HCT116 (cell line): ENCODE measurements around the gene ISX. TPM values are rescaled to one million over a fixed set of nuclear protein-coding genes. Genes with fewer than 3 reads are reported as not detected.

ENCODE experiments used
- ATAC-seq: fragments of 200-7000 bp; cut with Tn5 transposase; 2 replicates; pipeline ENCODE4 v1.9.1; 2020; ENCODE audit warnings: mild to moderate bottlenecking, moderate library complexity
- BruUV-seq: library from RNA; stranded (reverse); fragments of 400-500 nt; replicated peaks from 2 replicates; lab custom pipeline; 2021; lab: Mats Ljungman, UMichigan
- CTCF ChIA-PET: fragments of 300-600 bp; sonication (Branson Sonifier 250); formaldehyde crosslinking; loops from one replicate; lab custom pipeline; 2021; ENCODE audit warnings: antibody characterized with exemption; lab: Charles Lee
- POLR2A ChIA-PET: fragments of 300-600, 350-600 bp; sonication (Branson Sonifier 250); formaldehyde crosslinking; loops from one replicate; lab custom pipeline; 2021; ENCODE audit warnings: antibody characterized with exemption; lab: Charles Lee
- RAD21 ChIA-PET, 2 experiments: fragments of 300-600 bp; sonication (Branson Sonifier 250); formaldehyde crosslinking; loops; one replicate each; lab custom pipeline; 2023; ENCODE audit warnings: low total read pairs in 2 of 2; ENCODE audit not compliant: uncharacterized antibody in 2 of 2, unreplicated experiment in 2 of 2, low non-redundant PET in 1 of 2; lab: Charles Lee
- DNase-seq: peaks from one replicate; pipeline ENCODE4 v3.0.0-alpha.2; 2010; ENCODE audit warnings: low read depth, low spot score
- H2AFZ ChIP-seq: fragments of 200-600 bp; shearing (Covaris generic), sonication (generic); 2 replicates; pipeline ENCODE4 v1.6.1; 2017; ENCODE audit warnings: low read depth, mixed run types, mixed read lengths, antibody characterized with exemption, low read length; ENCODE audit not compliant: poor library complexity, severe bottlenecking
- H3K27ac ChIP-seq: 2 replicates; pipeline ENCODE4 v1.5.1; 2012; ENCODE audit warnings: low read depth, low read length
- H3K27me3 ChIP-seq: fragments of 200-600 bp; sonication (generic); 2 replicates; pipeline ENCODE4 v1.6.1; 2016; ENCODE audit warnings: mixed run types, low read length, mixed read lengths; ENCODE audit not compliant: insufficient read depth
- H3K36me3 ChIP-seq, 2 experiments: fragments of 200-500 bp in 1 of 2; fragments of 200-600 bp in 1 of 2; sonication (Bioruptor generic) in 1 of 2; sonication (generic) in 1 of 2; 2 replicates each; pipeline versions ENCODE4 v1.5.1 to v1.6.1; 2014 to 2016; ENCODE audit warnings: low read length in 2 of 2, inconsistent platforms in 1 of 2, mixed read lengths in 1 of 2, mixed run types in 1 of 2; ENCODE audit not compliant: insufficient read depth in 2 of 2, control insufficient read depth in 1 of 2
- H3K4me1 ChIP-seq, 2 experiments: fragments of 200-600 bp in 1 of 2; sonication (generic) in 1 of 2; 2 replicates each; pipeline versions ENCODE4 v1.5.1 to v1.6.1; 2012 to 2017; ENCODE audit warnings: low read length in 2 of 2, inconsistent platforms in 1 of 2, mild to moderate bottlenecking in 1 of 2, mixed read lengths in 1 of 2, mixed run types in 1 of 2, moderate library complexity in 1 of 2; ENCODE audit not compliant: insufficient read depth in 2 of 2, control insufficient read depth in 1 of 2
- H3K4me2 ChIP-seq: fragments of 200-600 bp; sonication (generic); 2 replicates; pipeline ENCODE4 v1.6.1; 2017; ENCODE audit warnings: mixed run types, low read length, mixed read lengths
- H3K4me3 ChIP-seq, 2 experiments: fragments of 200-600 bp in 1 of 2; sonication (generic) in 1 of 2; replicated peaks in 1 of 2; 2 replicates each; pipeline ENCODE4 v1.5.1; 2011 to 2016; ENCODE audit warnings: low read length in 2 of 2, control low read depth in 1 of 2, low read depth in 1 of 2, mild to moderate bottlenecking in 1 of 2, mixed read lengths in 1 of 2, mixed run types in 1 of 2
- H3K79me2 ChIP-seq: fragments of 200-600 bp; sonication (generic); 2 replicates; pipeline ENCODE4 v1.6.1; 2017; ENCODE audit warnings: mild to moderate bottlenecking, mixed run types, low read length, moderate library complexity, mixed read lengths; ENCODE audit not compliant: insufficient read depth
- H3K9ac ChIP-seq: fragments of 200-600 bp; sonication (generic); 2 replicates; pipeline ENCODE4 v1.6.1; 2016; ENCODE audit warnings: low read length, mixed read lengths
- H3K9me2 ChIP-seq: fragments of 200-600 bp; sonication (generic), shearing (Covaris generic); 2 replicates; pipeline ENCODE4 v1.6.1; 2017; ENCODE audit warnings: mixed run types, mild to moderate bottlenecking, moderate library complexity; ENCODE audit not compliant: insufficient read depth
- H3K9me3 ChIP-seq, 2 experiments: fragments of 200-500 bp in 1 of 2; fragments of 200-600 bp in 1 of 2; sonication (Bioruptor generic) in 1 of 2; sonication (generic) in 1 of 2; 2 replicates each; pipeline ENCODE4 v1.6.1; 2014 to 2017; ENCODE audit warnings: low read length in 2 of 2, mixed read lengths in 2 of 2, inconsistent platforms in 1 of 2, low read depth in 1 of 2, mild to moderate bottlenecking in 1 of 2, mixed run types in 1 of 2, moderate library complexity in 1 of 2; ENCODE audit not compliant: control insufficient read depth in 1 of 2, insufficient read depth in 1 of 2
- H4K20me1 ChIP-seq: fragments of 200-600 bp; sonication (generic), shearing (Covaris generic); 2 replicates; pipeline ENCODE4 v1.6.1; 2017; ENCODE audit warnings: mixed run types, mild to moderate bottlenecking, moderate library complexity; ENCODE audit not compliant: insufficient read depth
- CEBPB ChIP-seq: IDR thresholded peaks from 2 replicates; pipeline ENCODE4 v1.6.1; 2012; ENCODE audit warnings: low read depth
- ELF1 ChIP-seq: IDR thresholded peaks from 2 replicates; pipeline ENCODE4 v1.6.1; 2012; ENCODE audit warnings: low read depth, borderline replicate concordance
- EZH2phosphoT487 ChIP-seq: fragments of 200-600 bp; IDR thresholded peaks from 2 replicates; pipeline ENCODE4 v1.6.1; 2018; ENCODE audit warnings: antibody characterized with exemption, borderline replicate concordance
- POLR2AphosphoS5 ChIP-seq: IDR thresholded peaks from 2 replicates; pipeline ENCODE4 v1.6.1; 2011; ENCODE audit warnings: mild to moderate bottlenecking, low read depth, low read length, moderate library complexity
- YY1 ChIP-seq: IDR thresholded peaks from 2 replicates; pipeline ENCODE4 v1.6.1; 2011; ENCODE audit warnings: low read length, low read depth, moderate library complexity, mild to moderate bottlenecking; ENCODE audit not compliant: insufficient replicate concordance; ENCODE audit errors: extremely low read depth
- intact Hi-C: fragments of 100-400 bp; cut with micrococcal nuclease; formaldehyde crosslinking; loops from 2 replicates; pipeline ENCODE4 v1.10.0; 2022
- total RNA-seq: library from RNA; stranded (reverse); gene quantifications from one replicate; pipeline ENCODE4 v1.2.1, GENCODE V29; 2021; ENCODE audit not compliant: unreplicated experiment
- TF ChIP-seq, protein P1 (sequence below): IDR thresholded peaks from 2 replicates; pipeline ENCODE4 v1.6.1; 2012; ENCODE audit warnings: low read depth

The ISX gene
- total RNA-seq, 1 experiment from 2014 or later = not detected

- TF ChIP-seq, protein P1, sequence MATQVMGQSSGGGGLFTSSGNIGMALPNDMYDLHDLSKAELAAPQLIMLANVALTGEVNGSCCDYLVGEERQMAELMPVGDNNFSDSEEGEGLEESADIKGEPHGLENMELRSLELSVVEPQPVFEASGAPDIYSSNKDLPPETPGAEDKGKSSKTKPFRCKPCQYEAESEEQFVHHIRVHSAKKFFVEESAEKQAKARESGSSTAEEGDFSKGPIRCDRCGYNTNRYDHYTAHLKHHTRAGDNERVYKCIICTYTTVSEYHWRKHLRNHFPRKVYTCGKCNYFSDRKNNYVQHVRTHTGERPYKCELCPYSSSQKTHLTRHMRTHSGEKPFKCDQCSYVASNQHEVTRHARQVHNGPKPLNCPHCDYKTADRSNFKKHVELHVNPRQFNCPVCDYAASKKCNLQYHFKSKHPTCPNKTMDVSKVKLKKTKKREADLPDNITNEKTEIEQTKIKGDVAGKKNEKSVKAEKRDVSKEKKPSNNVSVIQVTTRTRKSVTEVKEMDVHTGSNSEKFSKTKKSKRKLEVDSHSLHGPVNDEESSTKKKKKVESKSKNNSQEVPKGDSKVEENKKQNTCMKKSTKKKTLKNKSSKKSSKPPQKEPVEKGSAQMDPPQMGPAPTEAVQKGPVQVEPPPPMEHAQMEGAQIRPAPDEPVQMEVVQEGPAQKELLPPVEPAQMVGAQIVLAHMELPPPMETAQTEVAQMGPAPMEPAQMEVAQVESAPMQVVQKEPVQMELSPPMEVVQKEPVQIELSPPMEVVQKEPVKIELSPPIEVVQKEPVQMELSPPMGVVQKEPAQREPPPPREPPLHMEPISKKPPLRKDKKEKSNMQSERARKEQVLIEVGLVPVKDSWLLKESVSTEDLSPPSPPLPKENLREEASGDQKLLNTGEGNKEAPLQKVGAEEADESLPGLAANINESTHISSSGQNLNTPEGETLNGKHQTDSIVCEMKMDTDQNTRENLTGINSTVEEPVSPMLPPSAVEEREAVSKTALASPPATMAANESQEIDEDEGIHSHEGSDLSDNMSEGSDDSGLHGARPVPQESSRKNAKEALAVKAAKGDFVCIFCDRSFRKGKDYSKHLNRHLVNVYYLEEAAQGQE = no peak
- TF ChIP-seq CEBPB = no peak
Measured at GRCh38 chr22:35072925-35073324, 7.0 kb downstream of the ISX start (continued).

DNA sequence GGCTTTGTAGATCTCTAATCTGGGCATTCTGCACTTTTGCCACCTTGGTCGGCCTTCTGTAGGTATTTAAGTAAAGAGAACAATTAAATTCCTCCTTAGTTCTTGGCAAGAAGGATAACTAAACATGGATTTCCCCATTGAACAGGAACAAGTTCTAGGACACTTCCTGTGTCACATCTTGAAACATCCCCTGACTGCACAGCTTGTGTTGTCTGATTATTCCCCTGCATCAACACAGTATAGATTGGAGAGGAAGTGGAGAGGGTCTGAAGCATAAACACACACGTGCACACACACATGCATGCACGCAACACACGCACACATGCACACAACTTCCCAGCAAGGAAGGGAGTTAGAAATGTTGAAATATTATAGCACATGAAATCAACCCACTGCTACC lies 8.6 kb downstream of the ISX start:
- DNase-seq (no peak), ATAC-seq (no peak)
- TF ChIP-seq ELF1 = no peak
- TF ChIP-seq EZH2phosphoT487 = no peak
- no peak for TF ChIP-seq POLR2AphosphoS5
- TF ChIP-seq YY1 = no peak
- intact Hi-C loops = no loop called here
- ChIA-PET RAD21 (no interaction called here), CTCF (no interaction called here), POLR2A (no interaction called here)
- no peak overlapping the region for H3K4me3 ChIP-seq
- H3K4me1 ChIP-seq = peaks cover 12 to 48% of the 10 kb centered on the region in 2 experiments
- no peaks in the 10 kb centered on the region for H3K79me2 ChIP-seq
- no peaks in the 10 kb centered on the region for H3K9me2 ChIP-seq
- no peaks in the 10 kb centered on the region for H3K9me3 ChIP-seq
- no peak overlapping the region for H3K9ac ChIP-seq
- H3K36me3 ChIP-seq = no peaks in the 10 kb centered on the region
- H4K20me1 ChIP-seq = no peaks in the 10 kb centered on the region
- no peak overlapping the region for H3K27ac ChIP-seq
- no peak overlapping the region for H2AFZ ChIP-seq
- H3K4me2 ChIP-seq = no peak overlapping the region
- H3K27me3 ChIP-seq = no peaks in the 10 kb centered on the region; the same call in 1 of the 2 replicates
- BruUV-seq = no TSS peak
